GM19463 (cell line): Measurements from ENCODE around the gene BCAP29.
A peak's percentile ranks its signal among the peaks of the same experiment; 100 is the strongest.

Experiments
- ATAC-seq: cut with Tn5 transposase; IDR thresholded peaks from one replicate; pipeline ENCODE4 v1.9.1; 2021; ENCODE audit warnings: mild to moderate bottlenecking, moderate library complexity; ENCODE audit not compliant: unreplicated experiment

The BCAP29 gene

DNA sequence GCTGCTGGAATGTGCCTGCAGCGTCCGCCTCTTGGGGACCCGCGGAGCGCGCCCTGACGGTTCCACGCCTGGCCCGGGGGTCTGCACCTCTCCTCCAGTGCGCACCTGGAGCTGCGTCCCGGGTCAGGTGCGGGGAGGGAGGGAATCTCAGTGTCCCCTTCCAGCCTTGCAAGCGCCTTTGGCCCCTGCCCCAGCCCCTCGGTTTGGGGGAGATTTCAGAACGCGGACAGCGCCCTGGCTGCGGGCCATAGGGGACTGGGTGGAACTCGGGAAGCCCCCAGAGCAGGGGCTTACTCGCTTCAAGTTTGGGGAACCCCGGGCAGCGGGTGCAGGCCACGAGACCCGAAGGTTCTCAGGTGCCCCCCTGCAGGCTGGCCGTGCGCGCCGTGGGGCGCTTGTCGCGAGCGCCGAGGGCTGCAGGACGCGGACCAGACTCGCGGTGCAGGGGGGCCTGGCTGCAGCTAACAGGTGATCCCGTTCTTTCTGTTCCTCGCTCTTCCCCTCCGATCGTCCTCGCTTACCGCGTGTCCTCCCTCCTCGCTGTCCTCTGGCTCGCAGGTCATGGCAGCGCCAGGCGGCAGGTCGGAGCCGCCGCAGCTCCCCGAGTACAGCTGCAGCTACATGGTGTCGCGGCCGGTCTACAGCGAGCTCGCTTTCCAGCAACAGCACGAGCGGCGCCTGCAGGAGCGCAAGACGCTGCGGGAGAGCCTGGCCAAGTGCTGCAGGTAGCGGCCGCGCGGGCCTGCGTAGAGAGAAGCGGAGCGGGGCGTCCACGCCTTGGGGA lies 81.2 kb downstream of the BCAP29 start:
- ATAC-seq = peak; percentile 51

DNA sequence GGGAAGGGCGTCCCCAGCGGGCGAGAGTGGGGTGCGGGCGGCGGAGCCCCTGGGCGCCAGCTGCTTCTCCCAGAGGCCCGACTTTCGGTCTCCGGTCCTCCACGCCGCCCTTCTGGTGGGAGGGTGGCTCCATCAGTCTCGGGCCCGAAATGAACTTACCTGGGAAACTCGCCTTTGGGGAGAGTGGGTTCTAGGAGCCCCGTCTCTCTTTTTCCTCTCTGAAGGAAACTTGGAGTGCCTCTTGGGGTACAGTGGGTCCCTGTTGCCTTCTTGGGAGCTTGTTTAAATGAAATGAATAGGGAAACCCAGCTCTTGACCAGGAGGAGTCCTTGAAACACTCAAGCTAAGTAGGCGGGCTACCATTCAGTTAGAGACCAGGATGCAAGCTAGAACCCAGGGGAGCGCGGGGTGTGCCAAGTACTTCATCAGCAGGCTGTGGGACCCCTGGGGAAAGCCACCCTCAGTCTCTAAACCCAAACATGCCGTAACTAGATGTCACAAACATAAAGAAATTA lies 81.9 kb downstream of the BCAP29 start:
- no peak for ATAC-seq

DNA sequence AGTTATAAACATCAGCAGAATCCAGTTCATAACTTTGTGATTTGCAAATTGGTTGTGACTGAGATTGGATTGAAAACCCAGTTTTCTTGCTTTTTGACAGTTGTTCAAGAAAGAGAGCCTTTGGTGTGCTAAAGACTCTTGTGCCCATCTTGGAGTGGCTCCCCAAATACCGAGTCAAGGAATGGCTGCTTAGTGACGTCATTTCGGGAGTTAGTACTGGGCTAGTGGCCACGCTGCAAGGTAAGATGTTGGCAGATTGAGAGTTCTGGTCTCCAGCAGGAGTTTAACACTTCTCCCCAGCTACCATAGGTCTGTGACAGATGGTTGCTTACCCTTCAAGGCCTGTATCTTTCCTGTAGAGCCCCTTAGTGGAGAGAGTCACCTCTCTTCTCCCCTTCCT lies 83.2 kb downstream of the BCAP29 start:
- no peak for ATAC-seq

DNA sequence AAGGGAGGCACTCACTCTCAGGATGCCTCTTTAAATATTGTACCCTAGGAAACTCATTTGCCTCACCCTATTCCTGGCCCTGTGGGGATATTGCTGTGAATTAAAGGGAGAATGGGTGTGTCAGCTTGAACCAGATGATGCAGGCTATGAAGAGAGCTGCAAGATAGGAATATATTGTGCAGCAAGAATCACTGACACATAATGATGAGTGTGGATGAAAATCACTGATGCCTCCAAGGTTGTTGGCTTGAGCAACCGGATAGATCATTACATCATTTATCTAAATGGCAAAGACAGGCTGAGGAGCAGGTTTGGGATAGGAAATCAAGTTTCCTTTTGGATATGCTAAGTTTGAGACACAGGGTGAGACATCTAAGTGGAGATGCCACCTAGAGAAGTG lies 86.7 kb downstream of the BCAP29 start:
- no peak for ATAC-seq

DNA sequence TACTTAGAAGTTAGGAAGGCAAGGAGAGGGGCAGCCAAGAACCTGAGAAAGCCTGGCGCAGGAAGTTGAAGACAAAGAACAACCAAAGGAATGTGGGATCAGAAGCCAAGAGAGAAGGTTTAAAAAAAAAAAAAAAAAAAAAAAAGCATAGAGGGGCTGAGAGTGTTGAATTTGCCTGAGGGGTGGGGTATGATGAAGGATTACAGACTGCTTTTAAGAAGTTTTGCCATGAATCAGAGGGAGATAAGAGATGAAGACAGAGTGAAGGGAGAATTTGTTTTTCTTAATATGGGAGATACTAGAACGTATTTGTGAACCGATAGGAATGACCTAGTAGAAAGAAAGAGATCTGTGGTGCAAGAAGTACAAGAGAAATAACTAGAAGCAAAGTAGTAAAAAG lies 87.3 kb downstream of the BCAP29 start:
- no peak for ATAC-seq

DNA sequence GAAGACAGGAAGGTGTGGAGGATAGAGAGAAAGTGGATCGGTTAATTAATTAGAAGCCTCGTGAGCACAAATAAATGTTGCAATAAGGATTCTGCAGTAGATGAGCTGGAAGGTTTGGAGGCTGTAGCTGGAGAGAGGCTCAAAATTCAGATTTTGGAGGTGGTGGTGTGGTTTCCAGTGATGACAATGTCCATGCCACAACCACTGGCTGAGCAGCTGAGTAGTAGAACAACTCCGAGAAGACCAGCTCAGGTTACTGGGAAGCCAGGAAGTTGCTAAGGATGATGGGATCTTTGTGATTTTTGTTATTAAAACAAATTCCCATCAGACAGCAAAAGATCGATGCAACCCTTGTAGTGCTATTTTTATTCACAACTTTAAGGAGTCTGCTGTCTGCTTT lies 88.2 kb downstream of the BCAP29 start:
- ATAC-seq = no peak
